Activated T-cell treated with anti-CD3 and anti-CD28 coated beads, Interleukin-2, amount 50 U/mL, for 24 hours (primary cell): ENCODE results near the gene TOP2A.

Experiments
- DNase-seq: peaks from one replicate; pipeline ENCODE4 v3.0.0-alpha.2; 2020
- H3K27ac Mint-ChIP-seq: 2 replicates; pipeline ENCODE4 v1.8.0; 2020; ENCODE audit warnings: mild to moderate bottlenecking, mixed read lengths
- H3K27me3 Mint-ChIP-seq: 2 replicates; pipeline ENCODE4 v1.8.0; 2020; ENCODE audit warnings: mixed read lengths
- H3K36me3 Mint-ChIP-seq: 2 replicates; pipeline ENCODE4 v1.8.0; 2020; ENCODE audit warnings: low read depth, mixed read lengths
- H3K4me1 Mint-ChIP-seq: 2 replicates; pipeline ENCODE4 v1.8.0; 2020; ENCODE audit warnings: low read depth, mixed read lengths
- H3K4me3 Mint-ChIP-seq: 2 replicates; pipeline ENCODE4 v1.8.0; 2020; ENCODE audit warnings: mild to moderate bottlenecking, moderate library complexity, mixed read lengths
- H3K9me3 Mint-ChIP-seq: 2 replicates; pipeline ENCODE4 v1.8.0; 2020; ENCODE audit warnings: mixed read lengths

The TOP2A gene

DNA sequence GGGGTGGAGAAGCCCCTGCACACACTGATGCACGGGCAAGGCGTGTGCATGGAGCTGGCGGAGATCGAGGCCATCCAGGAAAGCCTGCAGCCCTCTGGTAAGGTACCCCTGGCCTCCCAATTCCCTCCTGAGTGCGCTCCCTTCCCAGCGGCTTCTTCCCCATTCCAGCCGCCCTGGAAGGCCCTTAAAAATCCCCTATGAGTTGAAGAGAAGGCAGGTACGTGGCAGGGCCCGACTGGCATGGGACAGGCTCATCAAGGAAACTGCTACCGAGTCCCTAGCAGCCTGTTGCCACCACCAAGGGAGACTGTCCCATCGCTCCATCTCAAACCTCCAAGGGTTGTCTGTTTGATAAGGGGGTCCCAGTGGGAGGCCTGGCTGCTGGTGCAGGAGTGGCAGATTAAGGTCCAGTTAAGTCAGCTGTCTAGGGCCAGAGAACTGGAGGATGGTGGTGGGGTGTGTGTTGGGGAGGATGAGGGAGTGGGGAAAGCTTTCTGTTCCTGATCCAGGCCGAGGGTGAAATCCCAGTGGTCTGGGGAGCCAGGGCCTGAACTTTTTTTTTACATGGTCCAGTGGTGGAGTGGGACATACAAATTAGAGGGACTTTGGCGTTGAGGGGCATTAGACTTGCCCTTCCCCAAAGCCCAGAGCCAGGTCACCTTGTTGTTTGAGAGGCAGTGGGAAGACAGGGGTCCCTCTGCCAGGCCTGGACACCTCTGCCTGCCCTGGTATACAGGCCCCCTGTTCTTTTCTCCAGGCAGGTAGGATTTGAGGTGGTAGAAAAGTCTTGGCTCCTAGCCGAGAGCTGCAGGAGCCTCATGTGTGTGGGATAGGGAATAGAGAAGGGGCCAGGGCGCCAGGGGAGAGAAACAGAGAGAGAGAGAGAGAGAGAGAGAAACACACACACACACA, 26.5 kb upstream of the TOP2A start:
- Mint-ChIP-seq H3K27me3 (peaks cover 4% of the 10 kb centered on the region), H3K27ac (peak overlapping the region; percentile 87), H3K9me3 (no peaks in the 10 kb centered on the region), H3K4me3 (peak overlapping the region; percentile 63), H3K4me1 (peaks cover 41% of the 10 kb centered on the region), H3K36me3 (no peaks in the 10 kb centered on the region)
- peak; percentile 62 for DNase-seq

DNA sequence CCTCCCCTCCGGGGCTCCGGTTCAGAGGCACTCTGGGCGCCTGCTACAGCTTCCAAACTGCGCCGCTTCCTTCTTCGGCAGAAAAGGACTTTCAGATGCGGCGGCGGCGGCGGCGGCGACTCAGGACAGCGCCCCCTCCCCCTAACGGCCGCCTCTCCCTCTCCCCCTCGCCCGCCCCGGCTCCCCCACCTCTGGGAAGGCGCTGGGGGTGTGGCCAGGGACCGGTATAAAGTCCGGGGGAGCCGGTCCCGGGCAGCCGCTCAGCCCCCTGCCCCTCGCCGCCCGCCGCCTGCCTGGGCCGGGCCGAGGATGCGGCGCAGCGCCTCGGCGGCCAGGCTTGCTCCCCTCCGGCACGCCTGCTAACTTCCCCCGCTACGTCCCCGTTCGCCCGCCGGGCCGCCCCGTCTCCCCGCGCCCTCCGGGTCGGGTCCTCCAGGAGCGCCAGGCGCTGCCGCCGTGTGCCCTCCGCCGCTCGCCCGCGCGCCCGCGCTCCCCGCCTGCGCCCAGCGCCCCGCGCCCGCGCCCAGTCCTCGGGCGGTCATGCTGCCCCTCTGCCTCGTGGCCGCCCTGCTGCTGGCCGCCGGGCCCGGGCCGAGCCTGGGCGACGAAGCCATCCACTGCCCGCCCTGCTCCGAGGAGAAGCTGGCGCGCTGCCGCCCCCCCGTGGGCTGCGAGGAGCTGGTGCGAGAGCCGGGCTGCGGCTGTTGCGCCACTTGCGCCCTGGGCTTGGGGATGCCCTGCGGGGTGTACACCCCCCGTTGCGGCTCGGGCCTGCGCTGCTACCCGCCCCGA, 25.7 kb upstream of the TOP2A start, which contains the start of gene IGFBP4:
IGFBP4 (plus strand) TSS at position 255 of the 792 bp plus-strand sequence; CDS start at position 541, 286 bp downstream.
- Mint-ChIP-seq H3K4me3 (peak within 1 kb of the TSS; percentile 63), H3K27ac (peak within 1 kb of the TSS; percentile 87), H3K36me3 (no peaks in the 10 kb centered on the region), H3K9me3 (no peaks in the 10 kb centered on the region), H3K27me3 (peaks cover 4% of the 10 kb centered on the region), H3K4me1 (peaks cover 36% of the 10 kb centered on the region)
- peak; percentile 82 for DNase-seq

GRCh38 chr17:40442392-40443195, 24.9 kb upstream of the TOP2A start:
- H3K27me3 Mint-ChIP-seq = peaks cover 4% of the 10 kb centered on the region
- H3K4me3 Mint-ChIP-seq = peak overlapping the region; percentile 45
- peaks cover 28% of the 10 kb centered on the region for H3K4me1 Mint-ChIP-seq
- H3K36me3 Mint-ChIP-seq = no peaks in the 10 kb centered on the region
- no peak overlapping the region for H3K27ac Mint-ChIP-seq
- no peaks in the 10 kb centered on the region for H3K9me3 Mint-ChIP-seq
- DNase-seq = no peak

DNA sequence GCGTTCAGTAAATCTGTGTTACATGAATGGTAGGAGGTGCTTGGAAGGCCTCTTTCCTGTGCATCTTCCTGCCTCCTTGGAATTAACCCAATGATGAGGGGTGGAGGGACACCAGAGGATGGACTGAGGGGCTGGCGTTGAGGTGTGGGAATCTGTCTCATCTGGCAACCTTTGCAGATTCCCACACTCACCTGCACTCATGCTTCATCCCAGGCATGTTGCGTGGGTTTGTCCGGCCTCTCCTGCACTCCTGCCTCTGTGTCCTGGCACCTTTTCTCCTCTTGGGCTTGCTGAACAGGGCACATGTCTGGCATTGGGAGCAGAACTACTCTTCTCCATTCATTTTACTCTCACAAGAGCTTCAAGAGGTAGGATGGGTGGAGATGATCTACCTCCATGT, 22.5 kb upstream of the TOP2A start:
- no peak overlapping the region for H3K27ac Mint-ChIP-seq
- H3K4me1 Mint-ChIP-seq = peaks cover 18% of the 10 kb centered on the region
- H3K27me3 Mint-ChIP-seq = peaks cover 4% of the 10 kb centered on the region
- DNase-seq = no peak
- H3K36me3 Mint-ChIP-seq = no peaks in the 10 kb centered on the region
- H3K4me3 Mint-ChIP-seq = no peak overlapping the region
- H3K9me3 Mint-ChIP-seq = no peaks in the 10 kb centered on the region

GRCh38 chr17:40437095-40437732, 19.5 kb upstream of the TOP2A start:
- no peak for DNase-seq
- Mint-ChIP-seq H3K4me3 (no peak overlapping the region), H3K27ac (no peak overlapping the region), H3K27me3 (no peaks in the 10 kb centered on the region), H3K9me3 (no peaks in the 10 kb centered on the region), H3K36me3 (no peaks in the 10 kb centered on the region), H3K4me1 (peaks cover 13% of the 10 kb centered on the region)

GRCh38 chr17:40436636-40437035, 18.9 kb upstream of the TOP2A start:
- Mint-ChIP-seq H3K27ac (no peak overlapping the region), H3K4me3 (no peak overlapping the region), H3K27me3 (no peaks in the 10 kb centered on the region), H3K9me3 (no peaks in the 10 kb centered on the region), H3K4me1 (peaks cover 13% of the 10 kb centered on the region), H3K36me3 (no peaks in the 10 kb centered on the region)
- DNase-seq = no peak

DNA sequence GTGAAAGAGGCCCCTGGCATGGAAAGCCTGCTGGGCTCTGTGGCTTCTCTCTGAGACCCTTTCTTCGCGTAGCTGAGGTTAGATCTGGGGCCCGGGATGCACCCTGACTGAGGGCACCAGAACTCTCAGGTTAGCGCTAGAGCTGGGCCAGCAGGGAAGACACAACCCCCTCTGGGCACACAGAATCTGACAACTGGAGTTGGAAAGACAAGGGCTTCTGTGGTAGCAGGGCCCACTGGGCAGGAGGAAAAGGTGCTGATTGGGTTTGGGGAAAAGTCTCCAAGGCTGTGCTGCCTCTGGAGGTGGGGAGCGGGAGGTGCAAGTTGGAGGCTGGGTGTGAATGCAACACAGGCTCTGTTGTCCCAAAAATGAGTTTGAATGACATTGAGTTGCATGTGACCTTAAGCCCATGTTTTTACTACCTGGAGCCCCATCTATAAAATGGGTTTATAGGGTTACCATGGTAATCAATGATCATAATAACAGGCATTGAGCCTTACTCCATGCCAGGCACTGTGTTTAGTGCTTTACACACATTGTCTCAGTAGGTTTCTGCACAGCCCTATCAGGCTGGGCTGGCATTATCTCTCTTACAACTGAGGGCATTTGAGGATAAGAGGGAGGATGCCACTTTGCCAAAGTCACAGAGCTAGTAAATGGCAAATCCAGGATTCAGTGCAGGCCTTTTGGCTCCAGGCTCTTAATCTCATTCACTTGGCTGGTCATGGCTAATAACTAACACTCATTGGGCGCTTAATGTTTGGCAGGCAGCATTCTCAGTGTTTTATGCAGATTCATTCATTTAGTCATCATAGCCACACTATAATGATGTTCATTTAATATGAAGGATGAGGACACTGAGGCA, 16.1 kb upstream of the TOP2A start:
- no peak overlapping the region for H3K27ac Mint-ChIP-seq

GRCh38 chr17:40432864-40433528, 15.3 kb upstream of the TOP2A start:
- Mint-ChIP-seq H3K9me3 (no peaks in the 10 kb centered on the region), H3K27me3 (no peaks in the 10 kb centered on the region), H3K36me3 (no peaks in the 10 kb centered on the region), H3K4me1 (peaks cover 14% of the 10 kb centered on the region), H3K4me3 (no peak overlapping the region), H3K27ac (no peak overlapping the region)
- DNase-seq = peak; percentile 20

More for the DNA sequence above, 16.1 kb upstream of the TOP2A start:
- no peaks in the 10 kb centered on the region for H3K27me3 Mint-ChIP-seq
- no peaks in the 10 kb centered on the region for H3K9me3 Mint-ChIP-seq
- no peak overlapping the region for H3K4me3 Mint-ChIP-seq
- peak; percentile 35 for DNase-seq
- H3K4me1 Mint-ChIP-seq = peaks cover 13% of the 10 kb centered on the region
- H3K36me3 Mint-ChIP-seq = no peaks in the 10 kb centered on the region

DNA sequence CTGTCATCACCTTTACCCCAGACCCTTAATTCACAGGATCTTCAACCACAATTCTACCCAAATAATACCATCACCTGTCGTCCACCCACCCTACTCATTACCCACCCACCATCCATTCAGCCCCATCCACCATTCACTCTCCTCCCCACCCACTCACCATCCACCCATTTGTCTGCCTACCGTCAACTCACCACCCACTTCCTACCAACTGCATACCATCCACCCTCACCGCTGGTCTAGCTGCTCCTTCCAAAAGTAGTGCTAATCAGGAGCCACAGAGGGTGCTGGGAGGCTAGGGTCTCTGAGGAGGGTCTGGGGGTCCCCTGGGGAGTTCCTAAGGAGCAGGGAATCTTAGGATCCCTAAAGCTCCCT, 13.5 kb upstream of the TOP2A start:
- Mint-ChIP-seq H3K36me3 (no peaks in the 10 kb centered on the region), H3K4me3 (no peak overlapping the region), H3K27me3 (no peaks in the 10 kb centered on the region), H3K4me1 (peaks cover 32% of the 10 kb centered on the region), H3K9me3 (no peaks in the 10 kb centered on the region), H3K27ac (no peak overlapping the region)
- peak; percentile 21 for DNase-seq

GRCh38 chr17:40430272-40431230, 12.9 kb upstream of the TOP2A start:
- Mint-ChIP-seq H3K9me3 (no peaks in the 10 kb centered on the region), H3K4me3 (no peak overlapping the region), H3K27me3 (no peaks in the 10 kb centered on the region), H3K36me3 (no peaks in the 10 kb centered on the region), H3K27ac (no peak overlapping the region), H3K4me1 (peaks cover 38% of the 10 kb centered on the region)
- DNase-seq = peak; percentile 20

DNA sequence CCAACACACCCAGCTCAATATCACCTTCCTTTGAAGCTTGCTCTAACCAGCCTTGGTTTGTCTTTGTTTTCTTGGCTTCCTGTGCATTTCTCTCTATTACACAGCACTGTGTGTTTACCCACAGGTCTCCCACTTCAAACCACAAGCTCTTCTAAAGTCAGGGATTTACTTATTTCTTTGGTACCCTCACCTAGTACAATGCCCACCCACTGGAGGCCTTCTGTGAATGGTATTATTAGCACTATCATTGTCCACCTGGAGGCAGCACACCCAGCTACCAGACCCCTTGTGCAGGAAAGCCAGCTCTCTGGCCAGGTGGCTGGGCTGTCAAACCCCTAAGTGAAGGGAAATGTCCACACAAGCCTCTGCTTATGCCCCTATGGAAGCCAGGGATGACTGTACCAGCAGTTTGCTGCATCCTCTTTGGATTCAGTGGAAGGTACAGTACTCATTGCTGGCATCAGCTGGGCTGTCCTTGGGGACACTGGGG, 9.4 kb upstream of the TOP2A start:
- peak overlapping the region; percentile 32 for H3K27ac Mint-ChIP-seq
- H3K9me3 Mint-ChIP-seq = no peaks in the 10 kb centered on the region
- no peak for DNase-seq
- H3K4me1 Mint-ChIP-seq = peaks cover 33% of the 10 kb centered on the region
- H3K27me3 Mint-ChIP-seq = no peaks in the 10 kb centered on the region
- no peaks in the 10 kb centered on the region for H3K36me3 Mint-ChIP-seq
- no peak overlapping the region for H3K4me3 Mint-ChIP-seq

DNA sequence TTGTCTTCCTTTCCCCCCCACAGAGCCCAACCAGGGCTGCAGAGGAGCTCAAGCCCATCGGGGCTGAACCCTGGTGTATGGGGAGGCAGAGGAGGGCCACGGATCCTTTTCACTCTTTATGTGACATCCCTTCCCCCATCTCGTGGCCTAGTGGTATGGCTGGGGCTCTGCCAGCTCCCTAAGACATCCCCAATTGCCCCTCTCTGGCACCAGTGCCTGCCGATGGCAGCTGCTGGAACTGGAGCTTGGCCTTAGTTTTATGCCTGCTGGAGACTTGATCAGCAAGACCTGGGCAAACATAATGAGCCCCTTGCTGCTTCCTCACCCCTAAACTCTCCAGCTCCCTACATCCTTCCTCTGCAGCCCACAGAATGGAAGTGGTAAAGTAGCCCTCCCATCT, 8.0 kb upstream of the TOP2A start:
- H3K27me3 Mint-ChIP-seq = no peaks in the 10 kb centered on the region
- no peak for DNase-seq
- no peaks in the 10 kb centered on the region for H3K36me3 Mint-ChIP-seq
- H3K9me3 Mint-ChIP-seq = no peaks in the 10 kb centered on the region
- H3K27ac Mint-ChIP-seq = no peak overlapping the region
- no peak overlapping the region for H3K4me3 Mint-ChIP-seq
- H3K4me1 Mint-ChIP-seq = peaks cover 33% of the 10 kb centered on the region
